HepG2 (cell line): ENCODE measurements around the gene LMNTD1. TPM values are rescaled to one million over a fixed set of nuclear protein-coding genes. Genes with fewer than 3 reads are reported as not detected.

Source experiments
- CEBPG ChIP-seq: IDR thresholded peaks from 2 replicates; pipeline ENCODE4 v1.6.1; 2016
- HOXA9 ChIP-seq: sonication (generic); formaldehyde crosslinking; IDR thresholded peaks from 2 replicates; pipeline ENCODE4 v1.8.1; 2022; ENCODE audit warnings: missing genetic modification reagents, mild to moderate bottlenecking, moderate library complexity, borderline replicate concordance
- KDM6A ChIP-seq: IDR thresholded peaks from 2 replicates; pipeline ENCODE4 v1.6.1; 2016; ENCODE audit warnings: low read depth
- SRSF9 ChIP-seq: fragments of 200-400 bp; formaldehyde crosslinking; IDR thresholded peaks from 2 replicates; pipeline ENCODE4 v1.6.1; 2018; ENCODE audit warnings: borderline replicate concordance, mild to moderate bottlenecking, low read depth, low read length; ENCODE audit not compliant: insufficient read depth, poor library complexity, severe bottlenecking
- STAG1 ChIP-seq: sonication (generic); formaldehyde crosslinking; IDR thresholded peaks from 2 replicates; pipeline ENCODE4 v1.4.0; 2020; ENCODE audit warnings: missing genetic modification reagents
- ZNF276 ChIP-seq: sonication (generic); formaldehyde crosslinking; IDR thresholded peaks from 2 replicates; pipeline ENCODE4 v1.4.0; 2020; ENCODE audit warnings: mild to moderate bottlenecking, low read depth, missing genetic modification reagents
- ZNF549 ChIP-seq: sonication (generic); formaldehyde crosslinking; IDR thresholded peaks from 2 replicates; pipeline ENCODE4 v1.5.0; 2020; ENCODE audit warnings: missing genetic modification reagents
- ZNF790 ChIP-seq: sonication (generic); formaldehyde crosslinking; IDR thresholded peaks from 2 replicates; pipeline ENCODE4 v1.8.0; 2022; ENCODE audit warnings: missing genetic modification reagents, mild to moderate bottlenecking, borderline replicate concordance
- polyA plus RNA-seq, 8 experiments: library from polyadenylated mRNA; depleted of rRNA in 3 of 8; stranded (reverse) in 7 of 8; unstranded in 1 of 8; fragments of >200 nt; fragmentation: Illumina TruSeq in 4 of 8; extraction: Trizol in 4 of 8; gene quantifications; 2 replicates each; pipeline versions ENCODE4 v1.2.1 to v1.2.3, GENCODE V29; 2011 to 2016; ENCODE audit warnings: low read depth in 4 of 8, missing spikeins in 1 of 8, mixed read lengths in 1 of 8; ENCODE audit not compliant: insufficient read depth in 1 of 8
- total RNA-seq, 5 experiments: library from RNA; depleted of rRNA; stranded (reverse); fragments of >200 nt; fragmentation: Illumina TruSeq; extraction: Trizol; gene quantifications; 2 replicates each; pipeline ENCODE4 v1.2.3, GENCODE V29; 2016; ENCODE audit warnings: low read depth in 1 of 5
- TF ChIP-seq, protein P1 (sequence below): sonication (generic); formaldehyde crosslinking; IDR thresholded peaks from 2 replicates; pipeline ENCODE4 v1.5.1; 2020; ENCODE audit warnings: missing genetic modification reagents, mild to moderate bottlenecking, borderline replicate concordance

Gene LMNTD1
- total and polyA plus RNA-seq, 2 of the 13 experiments (the other 11 are each of a cell fraction or from before 2014, with no cell fraction given), result not detected

DNA sequence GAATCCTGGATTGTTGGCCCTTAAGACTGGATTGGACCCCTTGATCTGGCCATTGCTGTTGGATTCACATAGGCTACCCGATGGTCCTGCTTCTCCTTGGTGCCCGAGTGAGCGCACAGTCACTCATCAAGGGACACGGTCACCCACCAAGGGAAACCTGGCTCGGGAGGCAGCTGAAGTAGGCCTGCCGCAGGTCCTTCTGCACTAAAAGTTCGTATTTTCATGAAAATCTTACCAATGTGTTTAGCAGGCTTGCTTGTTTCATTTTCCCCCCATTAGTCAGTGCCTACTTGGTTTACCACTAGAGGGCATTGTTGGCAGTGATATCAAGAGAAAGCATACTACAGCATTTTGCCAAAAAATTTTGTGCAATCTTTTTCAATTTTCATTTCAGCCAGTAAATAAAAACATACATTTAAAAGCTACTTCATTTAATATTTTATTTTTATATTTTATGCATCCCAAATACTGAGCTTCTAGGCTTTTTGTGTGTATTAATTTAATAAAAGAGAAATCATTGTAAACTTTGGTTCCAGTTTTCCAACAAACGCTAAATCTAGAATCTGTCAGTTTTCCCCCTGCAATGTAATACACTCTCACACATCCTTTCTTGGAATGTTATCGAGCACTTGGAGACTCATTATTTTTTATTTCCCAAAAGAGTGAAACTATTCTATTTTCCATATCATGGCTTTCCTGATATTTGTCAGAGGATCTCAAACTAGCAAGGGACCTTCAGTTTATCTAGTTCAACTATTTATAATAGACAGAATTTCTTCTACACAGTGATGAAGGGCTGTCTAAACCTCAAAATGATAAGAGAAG is 116.7 kb downstream of the LMNTD1 start (continued):
- TF ChIP-seq, protein P1, sequence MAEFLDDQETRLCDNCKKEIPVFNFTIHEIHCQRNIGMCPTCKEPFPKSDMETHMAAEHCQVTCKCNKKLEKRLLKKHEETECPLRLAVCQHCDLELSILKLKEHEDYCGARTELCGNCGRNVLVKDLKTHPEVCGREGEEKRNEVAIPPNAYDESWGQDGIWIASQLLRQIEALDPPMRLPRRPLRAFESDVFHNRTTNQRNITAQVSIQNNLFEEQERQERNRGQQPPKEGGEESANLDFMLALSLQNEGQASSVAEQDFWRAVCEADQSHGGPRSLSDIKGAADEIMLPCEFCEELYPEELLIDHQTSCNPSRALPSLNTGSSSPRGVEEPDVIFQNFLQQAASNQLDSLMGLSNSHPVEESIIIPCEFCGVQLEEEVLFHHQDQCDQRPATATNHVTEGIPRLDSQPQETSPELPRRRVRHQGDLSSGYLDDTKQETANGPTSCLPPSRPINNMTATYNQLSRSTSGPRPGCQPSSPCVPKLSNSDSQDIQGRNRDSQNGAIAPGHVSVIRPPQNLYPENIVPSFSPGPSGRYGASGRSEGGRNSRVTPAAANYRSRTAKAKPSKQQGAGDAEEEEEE (CRISPR knock-in tag), result no peak
- TF ChIP-seq KDM6A, result no peak
- TF ChIP-seq STAG1 (CRISPR knock-in tag), result peak; percentile 86
- no peak for TF ChIP-seq SRSF9
- TF ChIP-seq ZNF276 (CRISPR knock-in tag), result no peak
- TF ChIP-seq CEBPG (CRISPR knock-in tag), result no peak
- TF ChIP-seq HOXA9 (CRISPR knock-in tag), result no peak
- no peak for TF ChIP-seq ZNF790 (CRISPR knock-in tag)
- TF ChIP-seq ZNF549, result no peak
